HepG2 (cell line): ENCODE data around the gene BCKDHA. TPM values are rescaled to one million over a fixed set of nuclear protein-coding genes. Genes with fewer than 3 reads are reported as not detected.

Experiments used
- CCDC6 ChIP-seq: sonication (generic); formaldehyde crosslinking; IDR thresholded peaks from 2 replicates; pipeline ENCODE4 v1.8.1; 2022; ENCODE audit warnings: mild to moderate bottlenecking, missing genetic modification reagents, moderate library complexity
- CEBPB ChIP-seq: IDR thresholded peaks from 2 replicates; pipeline ENCODE4 v1.6.1; 2011; ENCODE audit warnings: low read depth, low read length, improper control_type of control experiment, borderline replicate concordance
- ETV6 ChIP-seq: sonication (generic); formaldehyde crosslinking; conservative IDR thresholded peaks from 2 replicates; pipeline ENCODE4 v1.4.0; 2020; ENCODE audit warnings: missing genetic modification reagents
- HMG20A ChIP-seq: IDR thresholded peaks from 2 replicates; pipeline ENCODE4 v1.6.1; 2016; ENCODE audit warnings: borderline replicate concordance
- KDM3A ChIP-seq: IDR thresholded peaks from 2 replicates; pipeline ENCODE4 v1.6.1; 2018; ENCODE audit warnings: low read depth, missing compliant biosample characterization
- NFKB2 ChIP-seq: sonication (generic); formaldehyde crosslinking; IDR thresholded peaks from 2 replicates; pipeline ENCODE4 v1.4.0; 2020; ENCODE audit warnings: missing genetic modification reagents, borderline replicate concordance
- RFXAP ChIP-seq: sonication (generic); formaldehyde crosslinking; IDR thresholded peaks from 2 replicates; pipeline ENCODE4 v1.4.0; 2020; ENCODE audit warnings: missing genetic modification reagents, borderline replicate concordance
- WIZ ChIP-seq: sonication (generic); formaldehyde crosslinking; IDR thresholded peaks from 2 replicates; pipeline ENCODE4 v1.5.1; 2020; ENCODE audit warnings: mild to moderate bottlenecking, missing genetic modification reagents
- polyA plus RNA-seq, 8 experiments: library from polyadenylated mRNA; depleted of rRNA in 3 of 8; stranded (reverse) in 7 of 8; unstranded in 1 of 8; fragments of >200 nt; fragmentation: Illumina TruSeq in 4 of 8; extraction: Trizol in 4 of 8; gene quantifications; 2 replicates each; pipeline versions ENCODE4 v1.2.1 to v1.2.3, GENCODE V29; 2011 to 2016; ENCODE audit warnings: low read depth in 4 of 8, missing spikeins in 1 of 8, mixed read lengths in 1 of 8; ENCODE audit not compliant: insufficient read depth in 1 of 8
- total RNA-seq, 5 experiments: library from RNA; depleted of rRNA; stranded (reverse); fragments of >200 nt; fragmentation: Illumina TruSeq; extraction: Trizol; gene quantifications; 2 replicates each; pipeline ENCODE4 v1.2.3, GENCODE V29; 2016; ENCODE audit warnings: low read depth in 1 of 5
- TF ChIP-seq, protein P1 (sequence below): sonication (generic); formaldehyde crosslinking; IDR thresholded peaks from 2 replicates; pipeline ENCODE4 v1.4.0; 2020; ENCODE audit warnings: missing genetic modification reagents, borderline replicate concordance
- TF ChIP-seq, protein P2 (sequence below): sonication (generic); formaldehyde crosslinking; IDR thresholded peaks from 2 replicates; pipeline ENCODE4 v1.5.1; 2020; ENCODE audit warnings: missing genetic modification reagents, mild to moderate bottlenecking, borderline replicate concordance
- TF ChIP-seq, protein P3 (sequence below): IDR thresholded peaks from 2 replicates; pipeline ENCODE4 v1.6.1; 2016; ENCODE audit warnings: missing compliant biosample characterization, missing genetic modification reagents, borderline replicate concordance
- TF ChIP-seq, protein P4 (sequence below): sonication (generic); formaldehyde crosslinking; IDR thresholded peaks from 2 replicates; pipeline ENCODE4 v1.8.0; 2022; ENCODE audit warnings: missing genetic modification reagents, mild to moderate bottlenecking, inconsistent platforms, borderline replicate concordance
- TF ChIP-seq, protein P5 (sequence below): sonication (generic); formaldehyde crosslinking; IDR thresholded peaks from 2 replicates; pipeline ENCODE4 v1.5.1; 2020; ENCODE audit warnings: mild to moderate bottlenecking, missing genetic modification reagents

The BCKDHA gene
- total and polyA plus RNA-seq, 2 of the 13 experiments (the other 11 are each of a cell fraction or from before 2014, with no cell fraction given): 11.8 to 31.5 TPM

DNA sequence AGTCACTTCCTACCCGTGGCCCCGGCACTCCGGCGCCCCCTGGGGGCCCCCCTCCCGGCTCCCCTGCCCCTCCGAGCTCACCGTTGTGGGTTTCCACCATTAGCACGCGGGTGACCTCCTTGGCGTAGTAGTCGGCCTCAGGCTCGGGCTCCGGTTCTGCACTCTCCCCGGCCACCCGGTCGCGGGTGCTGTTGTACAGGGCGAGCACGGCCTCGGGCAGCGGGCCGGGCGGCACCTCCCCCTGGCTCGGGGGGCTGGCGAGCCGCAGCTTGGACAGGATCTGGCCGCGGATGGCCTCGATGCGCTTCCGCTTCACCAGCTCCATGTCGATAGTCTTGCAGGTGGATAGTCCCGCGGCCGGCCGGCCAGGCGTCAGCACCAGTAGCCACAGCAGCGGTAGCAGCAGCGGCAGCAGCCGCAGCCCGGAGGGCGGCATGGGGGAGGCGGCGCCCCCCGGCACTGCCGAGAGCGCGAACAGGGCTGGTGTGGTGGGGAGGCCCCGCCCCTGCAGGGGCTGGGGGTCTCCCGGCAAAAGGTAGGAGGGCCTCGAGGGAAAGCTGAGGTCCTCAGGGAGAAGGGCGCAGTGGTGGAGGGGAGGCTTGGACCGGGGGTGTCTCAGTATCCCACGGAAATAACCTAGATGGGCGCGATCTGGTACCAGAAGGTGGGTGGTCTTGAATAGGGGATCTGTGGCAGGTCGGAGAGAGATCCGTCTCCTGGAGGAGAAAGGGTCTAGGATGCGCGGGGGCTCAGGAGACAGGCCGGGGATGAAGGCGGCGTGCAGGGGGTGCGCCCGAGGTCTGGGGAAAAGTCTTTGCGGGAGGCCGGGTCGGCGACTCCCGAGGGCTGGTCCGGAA is 44.8 kb upstream of the BCKDHA start (continued):
- TF ChIP-seq, protein P1, sequence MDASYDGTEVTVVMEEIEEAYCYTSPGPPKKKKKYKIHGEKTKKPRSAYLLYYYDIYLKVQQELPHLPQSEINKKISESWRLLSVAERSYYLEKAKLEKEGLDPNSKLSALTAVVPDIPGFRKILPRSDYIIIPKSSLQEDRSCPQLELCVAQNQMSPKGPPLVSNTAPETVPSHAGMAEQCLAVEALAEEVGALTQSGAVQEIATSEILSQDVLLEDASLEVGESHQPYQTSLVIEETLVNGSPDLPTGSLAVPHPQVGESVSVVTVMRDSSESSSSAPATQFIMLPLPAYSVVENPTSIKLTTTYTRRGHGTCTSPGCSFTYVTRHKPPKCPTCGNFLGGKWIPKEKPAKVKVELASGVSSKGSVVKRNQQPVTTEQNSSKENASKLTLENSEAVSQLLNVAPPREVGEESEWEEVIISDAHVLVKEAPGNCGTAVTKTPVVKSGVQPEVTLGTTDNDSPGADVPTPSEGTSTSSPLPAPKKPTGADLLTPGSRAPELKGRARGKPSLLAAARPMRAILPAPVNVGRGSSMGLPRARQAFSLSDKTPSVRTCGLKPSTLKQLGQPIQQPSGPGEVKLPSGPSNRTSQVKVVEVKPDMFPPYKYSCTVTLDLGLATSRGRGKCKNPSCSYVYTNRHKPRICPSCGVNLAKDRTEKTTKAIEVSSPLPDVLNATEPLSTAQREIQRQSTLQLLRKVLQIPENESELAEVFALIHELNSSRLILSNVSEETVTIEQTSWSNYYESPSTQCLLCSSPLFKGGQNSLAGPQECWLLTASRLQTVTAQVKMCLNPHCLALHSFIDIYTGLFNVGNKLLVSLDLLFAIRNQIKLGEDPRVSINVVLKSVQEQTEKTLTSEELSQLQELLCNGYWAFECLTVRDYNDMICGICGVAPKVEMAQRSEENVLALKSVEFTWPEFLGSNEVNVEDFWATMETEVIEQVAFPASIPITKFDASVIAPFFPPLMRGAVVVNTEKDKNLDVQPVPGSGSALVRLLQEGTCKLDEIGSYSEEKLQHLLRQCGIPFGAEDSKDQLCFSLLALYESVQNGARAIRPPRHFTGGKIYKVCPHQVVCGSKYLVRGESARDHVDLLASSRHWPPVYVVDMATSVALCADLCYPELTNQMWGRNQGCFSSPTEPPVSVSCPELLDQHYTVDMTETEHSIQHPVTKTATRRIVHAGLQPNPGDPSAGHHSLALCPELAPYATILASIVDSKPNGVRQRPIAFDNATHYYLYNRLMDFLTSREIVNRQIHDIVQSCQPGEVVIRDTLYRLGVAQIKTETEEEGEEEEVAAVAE (CRISPR knock-in tag): no peak
- TF ChIP-seq WIZ (CRISPR knock-in tag) (no peak), CEBPB (no peak), NFKB2 (CRISPR knock-in tag) (no peak), RFXAP (CRISPR knock-in tag) (peak; percentile 56; the same call in 1 of the 2 replicates), CCDC6 (CRISPR knock-in tag) (peak; percentile 59; the same call in 1 of the 2 replicates), KDM3A (peak; percentile 60; the same call in 1 of the 2 replicates), HMG20A (no peak), ETV6 (no peak)
- TF ChIP-seq, protein P2, sequence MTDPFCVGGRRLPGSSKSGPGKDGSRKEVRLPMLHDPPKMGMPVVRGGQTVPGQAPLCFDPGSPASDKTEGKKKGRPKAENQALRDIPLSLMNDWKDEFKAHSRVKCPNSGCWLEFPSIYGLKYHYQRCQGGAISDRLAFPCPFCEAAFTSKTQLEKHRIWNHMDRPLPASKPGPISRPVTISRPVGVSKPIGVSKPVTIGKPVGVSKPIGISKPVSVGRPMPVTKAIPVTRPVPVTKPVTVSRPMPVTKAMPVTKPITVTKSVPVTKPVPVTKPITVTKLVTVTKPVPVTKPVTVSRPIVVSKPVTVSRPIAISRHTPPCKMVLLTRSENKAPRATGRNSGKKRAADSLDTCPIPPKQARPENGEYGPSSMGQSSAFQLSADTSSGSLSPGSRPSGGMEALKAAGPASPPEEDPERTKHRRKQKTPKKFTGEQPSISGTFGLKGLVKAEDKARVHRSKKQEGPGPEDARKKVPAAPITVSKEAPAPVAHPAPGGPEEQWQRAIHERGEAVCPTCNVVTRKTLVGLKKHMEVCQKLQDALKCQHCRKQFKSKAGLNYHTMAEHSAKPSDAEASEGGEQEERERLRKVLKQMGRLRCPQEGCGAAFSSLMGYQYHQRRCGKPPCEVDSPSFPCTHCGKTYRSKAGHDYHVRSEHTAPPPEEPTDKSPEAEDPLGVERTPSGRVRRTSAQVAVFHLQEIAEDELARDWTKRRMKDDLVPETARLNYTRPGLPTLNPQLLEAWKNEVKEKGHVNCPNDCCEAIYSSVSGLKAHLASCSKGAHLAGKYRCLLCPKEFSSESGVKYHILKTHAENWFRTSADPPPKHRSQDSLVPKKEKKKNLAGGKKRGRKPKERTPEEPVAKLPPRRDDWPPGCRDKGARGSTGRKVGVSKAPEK (CRISPR knock-in tag): peak; percentile 67; the same call in 1 of the 2 replicates
- TF ChIP-seq, protein P3, sequence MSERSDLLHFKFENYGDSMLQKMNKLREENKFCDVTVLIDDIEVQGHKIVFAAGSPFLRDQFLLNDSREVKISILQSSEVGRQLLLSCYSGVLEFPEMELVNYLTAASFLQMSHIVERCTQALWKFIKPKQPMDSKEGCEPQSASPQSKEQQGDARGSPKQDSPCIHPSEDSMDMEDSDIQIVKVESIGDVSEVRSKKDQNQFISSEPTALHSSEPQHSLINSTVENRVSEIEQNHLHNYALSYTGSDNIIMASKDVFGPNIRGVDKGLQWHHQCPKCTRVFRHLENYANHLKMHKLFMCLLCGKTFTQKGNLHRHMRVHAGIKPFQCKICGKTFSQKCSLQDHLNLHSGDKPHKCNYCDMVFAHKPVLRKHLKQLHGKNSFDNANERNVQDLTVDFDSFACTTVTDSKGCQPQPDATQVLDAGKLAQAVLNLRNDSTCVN (CRISPR knock-in tag): 0 out of 2 replicates have a peak, but pooled peaks have one; percentile 46
- TF ChIP-seq, protein P4, sequence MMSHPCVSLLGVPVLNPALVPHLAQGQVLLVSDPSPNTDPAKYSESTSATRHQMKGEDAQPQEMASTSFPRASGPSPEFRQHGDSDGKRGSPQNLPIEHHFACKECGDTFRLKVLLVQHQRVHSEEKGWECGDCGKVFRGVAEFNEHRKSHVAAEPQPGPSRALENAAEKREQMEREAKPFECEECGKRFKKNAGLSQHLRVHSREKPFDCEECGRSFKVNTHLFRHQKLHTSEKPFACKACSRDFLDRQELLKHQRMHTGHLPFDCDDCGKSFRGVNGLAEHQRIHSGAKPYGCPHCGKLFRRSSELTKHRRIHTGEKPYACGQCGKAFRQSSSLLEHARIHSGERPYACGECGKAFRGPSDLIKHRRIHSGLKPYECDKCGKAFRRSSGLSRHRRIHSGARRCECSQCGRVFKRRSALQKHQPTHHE (CRISPR knock-in tag): no peak
- TF ChIP-seq, protein P5, sequence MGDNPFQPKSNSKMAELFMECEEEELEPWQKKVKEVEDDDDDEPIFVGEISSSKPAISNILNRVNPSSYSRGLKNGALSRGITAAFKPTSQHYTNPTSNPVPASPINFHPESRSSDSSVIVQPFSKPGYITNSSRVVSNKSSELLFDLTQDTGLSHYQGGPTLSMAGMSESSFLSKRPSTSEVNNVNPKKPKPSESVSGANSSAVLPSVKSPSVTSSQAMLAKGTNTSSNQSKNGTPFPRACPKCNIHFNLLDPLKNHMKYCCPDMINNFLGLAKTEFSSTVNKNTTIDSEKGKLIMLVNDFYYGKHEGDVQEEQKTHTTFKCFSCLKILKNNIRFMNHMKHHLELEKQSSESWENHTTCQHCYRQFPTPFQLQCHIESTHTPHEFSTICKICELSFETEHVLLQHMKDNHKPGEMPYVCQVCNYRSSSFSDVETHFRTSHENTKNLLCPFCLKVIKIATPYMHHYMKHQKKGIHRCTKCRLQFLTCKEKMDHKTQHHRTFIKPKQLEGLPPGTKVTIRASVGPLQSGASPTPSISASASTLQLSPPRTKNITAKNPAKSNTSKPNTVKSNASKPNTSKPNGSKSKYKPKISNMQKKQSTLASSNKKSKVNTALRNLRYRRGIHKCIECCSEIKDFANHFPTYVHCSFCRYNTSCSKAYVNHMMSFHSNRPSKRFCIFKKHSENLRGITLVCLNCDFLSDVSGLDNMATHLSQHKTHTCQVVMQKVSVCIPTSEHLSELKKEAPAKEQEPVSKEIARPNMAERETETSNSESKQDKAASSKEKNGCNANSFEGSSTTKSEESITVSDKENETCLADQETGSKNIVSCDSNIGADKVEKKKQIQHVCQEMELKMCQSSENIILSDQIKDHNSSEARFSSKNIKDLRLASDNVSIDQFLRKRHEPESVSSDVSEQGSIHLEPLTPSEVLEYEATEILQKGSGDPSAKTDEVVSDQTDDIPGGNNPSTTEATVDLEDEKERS: no peak; the same call in 1 of the 2 replicates
